Measurements from ENCODE around the gene HSF4.

GRCh38 chr16:67177743-67178699 is 13.5 kb downstream of the HSF4 start:
- no peak for TF ChIP-seq POLR2AphosphoS5 (IDR thresholded peaks at IDR 0.05; ENCODE audit: low read depth, low read length)
- TF ChIP-seq POLR2A (IDR thresholded peaks at IDR 0.05; ENCODE audit: low read depth, low read length): no peak

Data from GM12892 (cell line).